Anterior cingulate cortex (tissue), 58 donors: ENCODE data around the gene MCL1.

Experiments used
- DNase-seq, 58 donors: peaks; one replicate each; lab custom pipeline; 2025; lab: John Stamatoyannopoulos, UW

The MCL1 gene

DNA sequence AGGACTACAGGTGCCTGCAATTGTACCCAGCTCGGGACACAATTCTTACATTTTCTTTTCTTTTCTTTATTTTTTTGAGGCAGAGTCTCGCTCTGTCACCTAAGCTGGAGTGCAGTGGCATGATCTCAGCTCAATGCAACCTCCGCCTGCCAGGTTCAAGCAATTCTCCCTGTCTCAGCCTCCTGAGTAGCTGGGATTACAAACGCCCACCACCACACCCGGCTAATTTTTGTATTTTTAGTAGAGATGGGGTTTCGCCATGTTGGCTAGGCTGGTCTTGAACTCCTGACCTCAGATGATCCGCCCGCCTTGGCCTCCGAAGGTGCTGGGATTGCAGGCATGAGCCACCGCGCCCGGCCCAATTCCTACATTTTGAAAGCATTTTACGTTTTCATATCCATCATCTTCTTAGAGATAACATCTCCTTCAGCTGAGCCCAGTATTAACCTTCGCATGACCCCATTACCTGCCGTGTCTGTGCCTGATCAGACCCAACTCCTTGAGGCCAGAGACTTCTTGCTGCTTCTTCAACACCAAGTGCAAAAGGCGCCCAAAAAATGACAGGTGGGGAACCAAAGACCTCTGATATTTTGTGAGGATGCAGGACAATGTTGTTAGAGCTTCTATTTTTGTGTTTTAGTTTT, 33.0 kb downstream of the MCL1 start:
- DNase-seq = no peak

DNA sequence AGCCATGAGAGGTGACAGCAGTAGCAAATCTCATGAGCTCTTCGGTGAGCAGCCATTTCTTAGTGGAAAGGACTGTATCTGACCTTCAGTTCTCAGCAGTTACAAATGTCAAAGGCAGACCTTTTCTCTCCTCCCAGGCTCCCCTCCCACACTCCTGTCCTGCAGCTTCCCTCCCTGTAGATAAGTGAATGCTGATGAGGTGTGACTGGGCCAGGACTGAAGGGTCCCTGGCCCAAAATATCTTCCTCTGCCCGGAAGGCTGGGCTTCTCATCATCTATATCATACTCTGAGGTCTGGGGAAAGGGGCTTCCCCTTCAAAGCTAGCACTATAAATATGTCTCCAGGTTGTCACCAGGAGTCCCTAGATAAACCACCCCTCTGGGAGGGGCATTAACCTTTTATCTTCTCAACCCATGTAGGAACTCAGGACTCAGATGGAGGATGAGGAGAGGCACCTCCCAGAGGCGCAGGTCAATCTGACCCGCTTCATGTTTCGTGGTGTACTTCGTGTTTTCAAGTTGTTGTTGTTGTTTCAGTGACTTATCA, 33.9 kb downstream of the MCL1 start:
- no peak for DNase-seq

DNA sequence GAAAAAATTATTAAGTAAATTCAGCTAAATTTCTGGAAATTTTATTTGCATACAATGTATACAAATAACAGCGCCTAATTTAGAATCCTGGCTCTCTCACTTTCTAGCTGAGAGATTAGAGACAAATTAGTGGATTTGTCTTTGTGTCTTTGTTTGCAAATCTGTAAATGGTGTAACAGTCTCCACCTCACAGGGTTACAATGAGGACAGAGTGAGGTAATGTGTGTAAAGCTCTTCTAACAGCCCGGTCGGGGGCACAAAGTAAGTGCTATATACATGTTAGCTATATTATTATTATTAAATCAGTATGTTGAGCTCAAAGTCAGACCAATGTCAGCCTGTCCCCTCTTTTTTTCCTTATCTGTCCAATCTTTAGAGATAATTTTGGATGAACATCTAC, 35.2 kb downstream of the MCL1 start:
- no peak for DNase-seq

DNA sequence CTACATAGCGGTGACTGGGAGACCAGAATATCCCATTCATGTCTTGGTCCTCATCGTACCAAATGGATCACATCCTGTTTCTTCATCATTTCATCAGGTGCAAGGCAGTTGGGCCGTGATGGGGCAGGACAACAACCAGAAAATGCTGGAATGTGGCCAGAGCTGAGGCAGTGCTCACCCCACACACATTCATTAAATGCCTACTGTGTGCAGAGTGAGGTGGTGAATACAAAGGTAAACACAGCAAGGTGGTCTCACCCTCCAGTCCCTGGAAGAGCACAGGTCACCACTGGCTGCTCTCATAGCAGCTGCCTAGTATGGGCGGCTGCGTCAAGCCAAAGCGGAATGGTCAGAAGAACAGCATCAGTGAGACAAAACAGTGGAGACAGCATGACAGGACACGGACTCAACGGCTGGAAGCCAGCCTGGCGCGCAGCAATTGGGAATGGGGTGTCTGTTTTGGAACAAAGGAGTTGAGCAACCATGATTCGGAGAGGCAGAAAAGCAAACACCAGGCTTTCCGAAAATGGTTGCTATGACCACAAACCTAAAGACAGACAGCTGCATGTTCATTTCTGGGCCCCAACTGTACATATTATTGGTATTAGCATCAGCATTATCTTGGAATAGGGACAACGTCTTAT, 35.8 kb downstream of the MCL1 start:
- DNase-seq = no peak

DNA sequence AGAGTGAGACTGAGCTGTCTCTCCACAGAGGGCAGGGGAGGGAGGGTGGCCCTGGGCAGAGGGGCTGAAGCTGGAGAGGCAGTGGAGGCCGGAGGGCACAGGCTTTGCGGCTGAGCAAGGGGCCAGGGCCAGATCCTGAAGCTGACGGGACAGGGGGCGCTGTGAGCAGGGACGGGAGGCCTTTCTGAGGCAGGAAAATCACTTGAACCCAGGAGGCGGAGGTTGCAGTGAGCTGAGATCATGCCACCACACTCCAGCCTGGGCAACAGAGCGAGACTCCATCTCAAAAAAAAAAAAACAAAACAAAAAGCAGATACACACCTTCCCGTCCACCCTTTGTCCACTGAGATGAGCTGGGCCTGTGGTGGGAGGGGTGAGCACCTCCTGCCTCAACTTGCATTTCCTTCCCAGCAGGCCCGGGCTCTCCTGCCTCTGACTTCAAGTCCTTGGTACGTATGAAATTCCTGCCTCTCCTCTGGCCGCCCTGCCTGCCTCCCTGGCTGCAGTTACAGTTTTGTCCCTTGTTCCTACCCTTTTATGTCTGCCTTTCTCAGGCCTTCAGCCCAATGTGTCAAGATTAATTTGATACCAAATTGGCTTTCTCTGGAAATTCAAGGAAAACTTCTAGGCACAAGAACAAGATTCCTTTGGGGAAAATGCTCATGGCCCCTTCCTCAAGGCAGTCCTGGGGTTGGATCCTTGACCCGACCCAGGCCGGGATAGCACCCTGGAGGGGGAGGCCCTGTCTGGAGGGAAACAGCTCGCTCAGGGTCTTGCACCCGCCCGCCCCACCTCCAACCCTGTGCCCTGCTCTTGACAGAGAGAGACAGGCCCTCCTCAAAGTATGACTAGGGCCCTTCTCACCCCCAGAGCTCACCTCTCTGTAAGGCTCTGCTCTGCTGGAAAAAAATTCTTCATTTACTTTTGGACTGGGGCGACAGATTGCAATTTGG, 41.4 kb downstream of the MCL1 start:
- DNase-seq = no peak

DNA sequence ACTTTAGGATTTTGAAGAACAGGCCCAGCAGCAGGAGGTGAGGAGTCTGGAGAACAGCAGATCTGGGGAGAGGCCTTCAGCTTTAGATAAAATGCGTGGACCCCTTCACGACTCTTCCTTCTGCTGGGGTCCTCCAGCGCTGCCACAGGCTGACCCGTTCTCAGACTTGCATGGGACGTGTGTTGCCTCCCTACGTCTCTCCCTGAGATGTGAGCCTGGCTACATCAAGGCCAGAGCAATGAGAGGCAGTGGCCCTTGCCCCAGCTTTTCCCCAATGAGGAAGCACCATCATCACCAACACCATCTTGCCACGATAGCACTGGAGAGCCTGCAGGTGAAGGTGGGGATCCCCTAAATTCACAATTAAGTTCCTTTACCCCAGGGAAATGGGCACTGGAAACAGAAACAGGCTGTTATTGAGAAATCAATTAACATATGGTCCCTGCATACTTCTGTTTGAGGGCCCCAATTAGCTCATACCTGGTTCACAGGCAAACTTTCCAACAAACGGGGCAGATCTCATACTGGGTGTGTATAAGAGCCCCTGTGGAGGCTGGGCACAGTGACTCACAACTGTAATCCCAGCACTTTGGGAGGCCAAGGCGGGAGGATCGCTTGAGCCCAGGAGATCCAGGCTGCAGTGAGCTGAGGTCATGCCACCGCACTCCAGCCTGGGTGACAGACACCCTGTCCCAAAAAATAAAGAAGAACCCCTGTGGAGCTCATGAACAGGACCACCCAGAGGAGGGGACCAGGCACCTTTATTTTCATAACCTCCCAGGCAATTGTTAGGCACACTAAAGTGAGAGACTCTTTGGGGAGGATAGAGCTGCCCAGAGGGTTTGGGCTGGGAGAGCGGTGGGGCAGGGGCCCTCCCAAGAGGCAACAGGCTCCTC, 42.3 kb downstream of the MCL1 start:
- no peak for DNase-seq

DNA sequence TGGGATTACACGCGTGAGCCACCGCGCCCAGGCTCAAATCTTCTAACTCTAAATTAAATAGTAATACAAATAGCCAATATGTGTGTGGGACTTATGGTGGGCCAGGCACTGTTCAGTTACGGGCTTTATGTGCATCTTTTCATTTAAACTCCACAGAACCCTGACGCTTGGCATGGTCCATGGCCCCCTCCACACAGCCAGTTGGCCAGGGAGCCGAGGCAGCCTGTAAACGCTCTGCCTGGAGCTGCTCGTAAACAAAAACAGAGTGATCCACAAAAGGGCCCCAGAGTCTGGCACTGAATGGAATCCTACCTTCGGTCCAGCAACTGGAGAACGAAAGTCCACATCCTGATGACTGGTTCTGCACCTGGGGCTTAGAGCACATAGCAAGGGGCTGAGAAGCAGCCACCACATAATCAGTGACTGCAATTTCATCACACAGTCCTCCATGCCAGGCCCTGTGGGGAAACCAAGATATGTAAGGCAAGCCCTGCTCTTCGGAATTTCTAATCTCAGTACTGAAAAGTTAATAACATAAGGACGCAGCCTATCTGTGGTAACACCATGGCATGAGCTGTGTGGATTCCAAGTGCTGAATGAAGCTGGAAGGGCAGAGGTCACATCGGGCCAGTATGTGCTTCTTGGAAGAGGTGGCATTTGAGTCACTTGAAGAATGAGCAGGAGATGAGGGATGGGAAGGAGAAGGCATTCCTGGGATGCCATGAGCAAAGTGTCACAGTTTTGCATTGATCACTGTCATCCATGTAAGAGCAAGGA, 43.7 kb downstream of the MCL1 start:
- no peak for DNase-seq

DNA sequence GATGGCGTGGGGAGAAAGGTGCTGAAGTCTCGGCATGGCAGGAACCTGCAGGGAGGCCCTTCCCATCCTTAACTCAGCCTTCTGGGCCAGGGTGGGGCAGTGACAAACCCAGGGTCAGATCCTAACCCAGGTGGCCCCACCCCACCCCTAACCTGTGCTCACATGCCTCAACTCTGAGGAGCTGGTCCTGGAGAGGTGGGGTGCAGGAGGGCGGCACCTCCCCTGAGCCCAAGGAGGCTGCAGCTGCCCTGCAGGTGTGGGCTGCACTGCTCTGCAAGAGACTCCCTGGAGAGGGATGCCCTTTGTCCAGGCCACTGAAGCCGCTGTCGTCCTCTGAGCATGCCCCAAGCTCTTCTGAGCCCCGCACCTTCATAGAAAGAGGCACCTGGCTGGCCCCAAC, 45.4 kb downstream of the MCL1 start:
- DNase-seq = no peak

DNA sequence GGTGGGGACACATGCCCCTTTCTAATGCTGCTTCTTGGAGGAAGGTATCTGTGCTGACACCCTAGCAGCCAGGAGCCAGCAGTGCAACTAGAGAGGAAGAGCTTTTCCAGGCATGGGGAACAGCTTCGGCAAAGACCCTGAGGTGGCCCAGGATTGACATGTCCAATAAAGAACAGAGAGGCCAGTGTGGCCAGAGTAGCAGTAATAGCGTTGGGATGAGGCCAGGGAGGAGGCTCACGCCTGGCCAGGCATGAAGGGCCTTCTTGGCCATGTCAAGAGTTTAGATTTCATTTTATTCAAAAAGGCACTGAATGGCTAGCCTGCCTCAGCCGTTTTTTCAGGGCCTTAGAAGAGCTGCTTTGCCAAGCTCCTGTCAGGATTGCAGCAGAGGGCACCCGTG, 46.5 kb downstream of the MCL1 start:
- DNase-seq = peak in 2 of 58 donors; percentile 34 to 54

DNA sequence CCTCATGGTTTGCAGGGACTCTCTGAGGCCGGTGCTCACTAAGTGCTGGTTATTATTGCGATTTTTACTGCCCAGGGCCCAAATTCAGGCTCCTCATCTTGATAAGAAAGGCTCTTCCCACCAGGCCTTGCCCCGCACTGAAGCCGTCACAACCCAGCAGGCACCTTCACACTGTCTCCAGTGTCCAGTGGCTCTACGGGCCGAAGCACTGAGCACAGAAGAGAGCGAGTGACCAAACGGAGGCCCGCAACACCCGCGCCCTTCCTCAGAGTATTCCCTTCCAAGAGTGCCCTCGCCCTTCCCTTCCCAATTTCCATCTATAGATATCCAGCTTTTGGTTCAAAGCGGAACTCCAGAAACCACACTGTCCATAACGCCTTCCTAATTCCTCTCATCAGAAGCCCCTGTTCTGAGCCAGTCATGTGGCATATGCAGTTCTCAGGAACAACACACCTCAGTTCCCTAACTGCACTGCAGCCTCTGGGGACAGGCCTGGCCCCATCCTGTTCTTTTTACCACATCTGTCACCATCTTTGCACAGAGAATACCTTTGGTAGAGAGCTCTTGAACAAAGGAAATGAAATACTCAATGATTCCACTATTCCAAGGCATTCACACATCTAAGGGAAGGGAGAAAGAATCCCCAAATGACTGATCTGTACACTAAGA, 48.8 kb downstream of the MCL1 start:
- DNase-seq = no peak

DNA sequence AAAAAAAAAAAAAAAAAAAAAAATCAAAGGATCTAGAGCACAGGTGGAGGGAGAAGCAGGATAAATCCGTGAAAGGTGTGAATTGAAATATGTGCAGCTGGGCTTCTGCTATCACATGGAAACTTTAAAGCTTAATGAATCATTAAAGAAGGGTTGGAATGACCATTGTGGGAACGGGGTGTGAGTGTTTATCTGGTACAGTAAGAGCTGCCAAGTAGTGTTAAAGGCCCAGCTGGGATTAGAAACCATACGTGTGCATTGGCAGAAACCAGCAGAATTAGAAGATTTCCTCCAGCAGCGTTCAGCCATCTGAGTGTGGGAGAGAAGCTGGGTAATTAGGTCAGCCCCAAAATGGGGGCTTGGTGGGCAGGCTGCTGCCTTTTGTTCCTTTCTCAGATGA, 50.4 kb downstream of the MCL1 start:
- no peak for DNase-seq

DNA sequence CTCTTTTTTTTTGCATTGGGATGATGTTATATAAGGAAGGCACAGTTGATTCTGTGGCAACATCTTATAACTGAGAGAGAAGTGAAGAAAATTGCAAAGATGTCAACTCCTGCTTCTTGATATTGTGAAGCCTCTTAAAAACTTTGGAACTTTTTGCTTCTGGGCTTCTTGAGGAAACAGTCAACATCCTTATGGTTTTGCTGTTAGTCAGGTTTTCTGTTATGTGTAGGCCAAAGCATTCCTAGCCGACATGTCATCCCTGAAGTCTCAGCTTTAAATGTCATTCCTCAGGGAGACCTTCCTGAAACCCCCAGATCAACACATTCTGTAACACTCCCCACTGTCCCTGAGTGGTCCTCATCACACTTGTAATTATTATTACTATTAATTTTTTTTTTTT, 51.2 kb downstream of the MCL1 start:
- DNase-seq = no peak

DNA sequence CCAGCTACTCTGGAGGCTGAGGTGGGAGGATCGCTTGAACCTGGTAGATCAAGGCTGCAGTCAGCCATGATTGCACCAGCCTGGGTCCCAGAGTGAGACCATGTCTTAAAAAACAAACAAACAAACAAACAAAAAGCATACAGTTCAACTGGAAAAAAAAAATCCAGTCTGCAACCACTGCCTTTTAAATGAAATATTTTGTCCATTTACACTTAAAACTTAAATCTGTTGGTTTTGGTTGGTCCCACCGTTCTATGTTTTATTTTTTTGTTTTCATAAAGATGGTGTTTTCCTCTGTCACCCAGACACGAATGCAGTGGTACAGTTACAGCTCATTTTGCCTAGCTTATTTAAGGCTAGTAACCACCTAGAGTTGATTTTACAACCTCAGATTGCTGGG, 54.1 kb downstream of the MCL1 start:
- DNase-seq = no peak
